Measurements from ENCODE around the gene NFIA. TPM values are rescaled to one million over a fixed set of nuclear protein-coding genes. Genes with fewer than 3 reads are reported as not detected.
A peak's percentile ranks its signal among the peaks of the same experiment; 100 is the strongest.

The NFIA gene
- polyA plus RNA-seq, 3 donors: 1.4 to 5.3 (median 2.4) TPM

GRCh38 chr1:61076728-61077675, 5.4 kb upstream of the NFIA start:
- Histone ChIP-seq H3K27me3 (ENCODE audit: control insufficient read depth in 2 of 2, insufficient read depth in 2 of 2, low read length in 2 of 2) (peaks cover 0 to 5% of the 10 kb centered on the region in 2 donors), H3K27ac (ENCODE audit: low read depth in 1 of 2, low read length in 2 of 2) (peak overlapping the region; percentile 78 to 91), H3K9me3 (replicated peaks in 1 of 2; ENCODE audit: control insufficient read depth in 1 of 2, insufficient read depth in 1 of 2, low read length in 2 of 2) (no peaks in the 10 kb centered on the region), H3K4me1 (ENCODE audit: control insufficient read depth in 1 of 2, insufficient read depth in 2 of 2, low read length in 2 of 2) (peaks cover 41 to 48% of the 10 kb centered on the region in 2 donors), H3K4me3 (replicated peaks in 1 of 3; ENCODE audit: low read depth in 2 of 3, low read length in 3 of 3) (peak overlapping the region; percentile 62 to 97 (median 94)), H3K9ac (ENCODE audit: insufficient read depth, low read length, poor library complexity, severe bottlenecking) (peak overlapping the region; percentile 63), H3K4me2 (replicated peaks; ENCODE audit: extremely low read depth, low read length, poor library complexity, severe bottlenecking) (peak overlapping the region; percentile 87), H3K79me2 (ENCODE audit: insufficient read depth, low read length) (no peaks in the 10 kb centered on the region), H2AFZ (ENCODE audit: insufficient read depth, low read depth, low read length, poor library complexity, severe bottlenecking) (peak overlapping the region; percentile 81), H4K20me1 (ENCODE audit: insufficient read depth, low read length) (no peaks in the 10 kb centered on the region), H3K36me3 (replicated peaks in 1 of 2; ENCODE audit: control insufficient read depth in 1 of 2, insufficient read depth in 2 of 2, low read length in 2 of 2) (no peaks in the 10 kb centered on the region)
- peak; percentile 83 to 89 (median 86) for DNase-seq
- intact Hi-C loops (cut with micrococcal nuclease): loop anchor here in 1 of 2 donors (10.0 kb wide), 1 partner anchor 58 kb away; no protein-coding TSS in a partner anchor
- peak overlapping the region; percentile 94 to 97 for H3K4me3 Mint-ChIP-seq
- peaks cover 48% of the 10 kb centered on the region for H3K4me1 Mint-ChIP-seq
- WGBS (ENCODE audit: insufficient coverage): under 1% methylated on average over 35 of the region's 49 CpGs
- H3K27me3 Mint-ChIP-seq (ENCODE audit: low read depth in 3 of 3): peaks cover 3 to 7% (median 7%) of the 10 kb centered on the region in 3 donors
- peaks cover 0 to 2% (median 0%) of the 10 kb centered on the region in 7 donors for H3K9me3 Mint-ChIP-seq
- no peak for TF ChIP-seq CTCF (IDR thresholded peaks at IDR 0.05)
- H3K36me3 Mint-ChIP-seq: no peaks in the 10 kb centered on the region
- peak overlapping the region; percentile 88 to 97 (median 95) for H3K27ac Mint-ChIP-seq

GRCh38 chr1:61077676-61078541, 4.5 kb upstream of the NFIA start:
- H3K27ac Mint-ChIP-seq: peak overlapping the region; percentile 88 to 97 (median 95)
- H3K9ac ChIP-seq (ENCODE audit: insufficient read depth, low read length, poor library complexity, severe bottlenecking): peak overlapping the region; percentile 63
- H3K4me3 Mint-ChIP-seq: peak overlapping the region; percentile 94 to 97
- peaks cover 0 to 5% of the 10 kb centered on the region in 2 donors for H3K27me3 ChIP-seq (ENCODE audit: control insufficient read depth in 2 of 2, insufficient read depth in 2 of 2, low read length in 2 of 2)
- no peaks in the 10 kb centered on the region for H3K79me2 ChIP-seq (ENCODE audit: insufficient read depth, low read length)
- 0% methylated on average over 7 of the region's 19 CpGs for WGBS (ENCODE audit: insufficient coverage)
- no peaks in the 10 kb centered on the region for H4K20me1 ChIP-seq (ENCODE audit: insufficient read depth, low read length)
- DNase-seq: peak; percentile 87 to 95 (median 93)
- peak overlapping the region; percentile 87 for H3K4me2 ChIP-seq (replicated peaks; ENCODE audit: extremely low read depth, low read length, poor library complexity, severe bottlenecking)
- peaks cover 41 to 48% of the 10 kb centered on the region in 2 donors for H3K4me1 ChIP-seq (ENCODE audit: control insufficient read depth in 1 of 2, insufficient read depth in 2 of 2, low read length in 2 of 2)
- peak overlapping the region; percentile 81 for H2AFZ ChIP-seq (ENCODE audit: insufficient read depth, low read depth, low read length, poor library complexity, severe bottlenecking)
- intact Hi-C loops (cut with micrococcal nuclease): loop anchor here in 1 of 2 donors (10.0 kb wide), 1 partner anchor 57 kb away; no protein-coding TSS in a partner anchor
- TF ChIP-seq CTCF (IDR thresholded peaks at IDR 0.05): no peak
- H3K27me3 Mint-ChIP-seq (ENCODE audit: low read depth in 3 of 3): peaks cover 5 to 7% (median 7%) of the 10 kb centered on the region in 3 donors
- no peaks in the 10 kb centered on the region for H3K36me3 ChIP-seq (replicated peaks in 1 of 2; ENCODE audit: control insufficient read depth in 1 of 2, insufficient read depth in 2 of 2, low read length in 2 of 2)
- H3K9me3 Mint-ChIP-seq: no peaks in the 10 kb centered on the region
- peak overlapping the region; percentile 62 to 97 (median 94) for H3K4me3 ChIP-seq (replicated peaks in 1 of 3; ENCODE audit: low read depth in 2 of 3, low read length in 3 of 3)
- H3K4me1 Mint-ChIP-seq: peaks cover 48% of the 10 kb centered on the region
- H3K27ac ChIP-seq (ENCODE audit: low read depth in 1 of 2, low read length in 2 of 2): peak overlapping the region; percentile 21 to 91
- no peaks in the 10 kb centered on the region for H3K9me3 ChIP-seq (replicated peaks in 1 of 2; ENCODE audit: control insufficient read depth in 1 of 2, insufficient read depth in 1 of 2, low read length in 2 of 2)
- H3K36me3 Mint-ChIP-seq: no peaks in the 10 kb centered on the region
